Heart left ventricle (tissue), 16 donors: Measurements from ENCODE around the gene MCL1. TPM values are rescaled to one million over a fixed set of nuclear protein-coding genes. Genes with fewer than 3 reads are reported as not detected.
"Not testable (repeated sequence)": the region's sequence is repeated elsewhere in the genome, so short reads cannot be mapped to it uniquely, and the experiment has no call there.

Experiments
- ATAC-seq, 4 donors: fragments of 200-7000 bp; cut with Tn5 transposase; one replicate each; pipeline ENCODE4 v1.9.1; 2020 to 2022; ENCODE audit warnings: moderate library complexity in 4 of 4, mild to moderate bottlenecking in 3 of 4, moderate number of reproducible peaks in 1 of 4
- DNase-seq, 5 donors: peaks; one replicate each; pipeline ENCODE4 v3.0.0-alpha.2; 2020
- H3K27ac ChIP-seq, 12 donors: fragments of 200-600 bp; sonication (generic) in 4 of 12; one replicate each; pipeline versions ENCODE4 v1.5.0 to v1.8.0; 2016 to 2022; ENCODE audit warnings: mild to moderate bottlenecking in 2 of 12
- H3K27me3 ChIP-seq, 9 donors: fragments of 200-600 bp; sonication (generic) in 2 of 9; one replicate each; pipeline versions ENCODE4 v1.5.1 to v1.8.0; 2016 to 2022; ENCODE audit warnings: mild to moderate bottlenecking in 3 of 9
- H3K36me3 ChIP-seq, 9 donors: fragments of 200-600 bp; sonication (generic) in 2 of 9; one replicate each; pipeline versions ENCODE4 v1.5.0 to v1.8.0; 2018 to 2022; ENCODE audit warnings: mild to moderate bottlenecking in 2 of 9
- H3K4me1 ChIP-seq, 12 donors: fragments of 200-600 bp; sonication (generic) in 4 of 12; one replicate each; pipeline versions ENCODE4 v1.5.0 to v1.8.0; 2016 to 2022; ENCODE audit warnings: mild to moderate bottlenecking in 3 of 12
- H3K4me3 ChIP-seq, 12 donors: fragments of 200-600 bp; sonication (generic) in 4 of 12; one replicate each; pipeline versions ENCODE4 v1.5.0 to v1.8.0; 2017 to 2022; ENCODE audit warnings: mild to moderate bottlenecking in 9 of 12, moderate library complexity in 4 of 12
- H3K9me3 ChIP-seq, 12 donors: fragments of 200-600 bp; sonication (generic) in 4 of 12; one replicate each; pipeline versions ENCODE4 v1.5.0 to v1.8.0; 2016 to 2022; ENCODE audit warnings: mild to moderate bottlenecking in 1 of 12
- POLR2A ChIP-seq, 2 donors: fragments of 450-650 bp; IDR thresholded peaks; one replicate each; pipeline ENCODE4 v1.6.1; 2017; ENCODE audit warnings: antibody characterized with exemption in 2 of 2, mild to moderate bottlenecking in 2 of 2, moderate library complexity in 2 of 2
- WGBS, 4 donors: extraction: QIAGEN DNeasy Blood & Tissue Kit in 2 of 4; methylation state at CpG; one replicate each; pipeline versions ENCODE4 v1.1.5 to v1.1.7; 2013 to 2018; 5-methylcytosine and 5-hydroxymethylcytosine counted together
- intact Hi-C, 10 donors: fragments of 100-400 bp; cut with DNase I; formaldehyde crosslinking; loops; one replicate each; pipeline versions ENCODE4 v1.11.1 to v1.14.2; 2022
- polyA plus RNA-seq, 2 donors: library from polyadenylated mRNA; stranded (reverse); fragments of 200-250 nt; gene quantifications; one replicate each; pipeline ENCODE4 v1.2.3, GENCODE V29; 2013
- total RNA-seq, 9 donors: library from RNA; depleted of rRNA in 2 of 9; stranded (reverse); fragments of >200 nt in 2 of 9; fragmentation: NEBNext Ultra II Directional in 3 of 9; extraction: Animal tissue kit (Norgen Biotek cat#: 25700) in 3 of 9; gene quantifications; one replicate each; pipeline versions ENCODE4 v1.1.0 to v1.2.4, GENCODE V29; 2016 to 2023
- TF ChIP-seq, protein P1 (sequence below), 12 donors: fragments of 200-600 bp; sonication (generic) in 4 of 12; IDR thresholded peaks; one replicate each; pipeline versions ENCODE4 v1.5.0 to v1.8.0; 2018 to 2022; ENCODE audit warnings: antibody characterized with exemption in 12 of 12, mild to moderate bottlenecking in 5 of 12
- donor health status: ischemic (EF 13 %, LVEDD 7.1; RV severe dilation, severe dysfunction).
- donor health status: healthy with polysubstance abuse.
- donor health status: DM: no; HTN: yes; CAD: no.
- donor health status: DM: no; HTN: no; CAD: no.
- donor health status: ischemic (EF 25% LVEDD 6.9; RV normal size, moderate dysfunction).
- donor health status: ischemic (EF 25% LVEDD 5.7; RV mildly dilated, moderate dysfunction).
- donor health status: healthy.
- donor health status: DM: yes; HTN: yes; CAD: no.
- donor health status: ischemic (EF 35%, LVEDD 5.7; RV mildly dilated, moderate dysfunction).
- donor health status: nonischemic (EF 11% LVEDD 7.7; RV severe dilation, severe dysfunction).
- donor health status: DM: yes; HTN: yes; CAD: no.
- donor health status: PGD.
- donor health status: ischemic (EF 29% LVEDD 5.4; RV normal size, mild dysfunction).
- donor health status: nonischemic (EF 23%, LVEDD 6.1; RV moderate dilation, normal function).

Gene MCL1
- total and polyA plus RNA-seq, 11 donors, result 57.1 to 180 (median 104) TPM

DNA sequence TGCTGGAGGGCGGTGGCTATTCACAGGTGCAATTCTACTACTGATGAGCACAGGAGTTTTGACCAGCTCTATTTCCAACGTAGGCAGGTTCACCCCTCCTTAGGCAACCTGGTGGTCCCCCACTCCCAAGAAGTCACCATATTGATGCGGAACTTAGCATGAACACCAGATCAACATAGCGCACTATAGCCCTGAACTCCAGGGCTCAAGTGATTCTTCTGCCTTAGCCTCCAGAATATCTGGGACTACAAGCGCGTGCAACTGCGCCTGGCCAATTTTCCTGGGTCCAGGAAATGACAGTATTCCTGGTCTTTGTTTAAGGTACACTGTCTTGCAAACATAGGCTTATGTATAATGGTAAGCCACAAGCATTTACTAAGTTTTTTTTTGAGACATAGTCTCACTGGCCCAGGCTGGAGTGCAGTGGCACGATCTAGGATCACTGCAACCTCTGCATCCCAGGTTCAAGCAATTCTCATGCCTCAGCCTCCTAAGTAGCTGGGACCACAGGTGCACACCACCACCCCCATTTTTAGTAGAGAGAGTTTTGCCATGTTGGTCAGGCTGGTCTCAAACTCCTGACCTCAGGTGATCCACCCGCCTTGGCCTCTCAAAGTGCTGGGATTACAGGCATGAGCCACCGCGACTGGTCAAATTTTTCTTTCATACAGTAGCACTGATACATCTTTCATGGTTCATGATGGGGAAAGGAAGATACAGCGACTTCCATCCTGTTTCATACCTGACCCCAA is 12.6 kb downstream of the MCL1 start:
- DNase-seq (no peak), ATAC-seq (no peak)
- TF ChIP-seq POLR2A (IDR thresholded peaks at IDR 0.05), result no peak
- TF ChIP-seq, protein P1, sequence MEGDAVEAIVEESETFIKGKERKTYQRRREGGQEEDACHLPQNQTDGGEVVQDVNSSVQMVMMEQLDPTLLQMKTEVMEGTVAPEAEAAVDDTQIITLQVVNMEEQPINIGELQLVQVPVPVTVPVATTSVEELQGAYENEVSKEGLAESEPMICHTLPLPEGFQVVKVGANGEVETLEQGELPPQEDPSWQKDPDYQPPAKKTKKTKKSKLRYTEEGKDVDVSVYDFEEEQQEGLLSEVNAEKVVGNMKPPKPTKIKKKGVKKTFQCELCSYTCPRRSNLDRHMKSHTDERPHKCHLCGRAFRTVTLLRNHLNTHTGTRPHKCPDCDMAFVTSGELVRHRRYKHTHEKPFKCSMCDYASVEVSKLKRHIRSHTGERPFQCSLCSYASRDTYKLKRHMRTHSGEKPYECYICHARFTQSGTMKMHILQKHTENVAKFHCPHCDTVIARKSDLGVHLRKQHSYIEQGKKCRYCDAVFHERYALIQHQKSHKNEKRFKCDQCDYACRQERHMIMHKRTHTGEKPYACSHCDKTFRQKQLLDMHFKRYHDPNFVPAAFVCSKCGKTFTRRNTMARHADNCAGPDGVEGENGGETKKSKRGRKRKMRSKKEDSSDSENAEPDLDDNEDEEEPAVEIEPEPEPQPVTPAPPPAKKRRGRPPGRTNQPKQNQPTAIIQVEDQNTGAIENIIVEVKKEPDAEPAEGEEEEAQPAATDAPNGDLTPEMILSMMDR (IDR thresholded peaks at IDR 0.05), result no peak
- H3K4me1 ChIP-seq, result peaks cover 38 to 100% (median 95%) of the 10 kb centered on the region in 12 donors
- peak overlapping the region; percentile 94 to 100 (median 100) for H3K27ac ChIP-seq
- no peaks in the 10 kb centered on the region for H3K27me3 ChIP-seq
- H3K9me3 ChIP-seq, result no peaks in the 10 kb centered on the region
- H3K36me3 ChIP-seq, result peaks cover 0 to 22% (median 17%) of the 10 kb centered on the region in 9 donors
- H3K4me3 ChIP-seq, result peak overlapping the region in 9 of 12 donors; percentile 23 to 50 (median 33)
- WGBS, 4 donors, result 72 to 83% (median 79%) methylated on average over 12 of the region's 12 CpGs
- intact Hi-C loops, result loop anchor here in 1 of 10 donors (10.0 kb wide), 2 partner anchors 128 to 202 kb away; partner anchors contain the start of genes GOLPH3L and RPRD2

GRCh38 chr1:150565240-150565991 is 14.0 kb downstream of the MCL1 start:
- not testable (repeated sequence) for ATAC-seq, H3K36me3 ChIP-seq, DNase-seq, H3K27me3 ChIP-seq, H3K9me3 ChIP-seq
- WGBS, 4 donors, result 71 to 83% (median 78%) methylated on average over 14 of the region's 14 CpGs
- Histone ChIP-seq H3K4me1 (peaks cover 39 to 97% (median 86%) of the 10 kb centered on the region in 12 donors), H3K27ac (peak overlapping the region; percentile 94 to 100 (median 100)), H3K4me3 (peak overlapping the region in 1 of 12 donors; percentile 12)
- intact Hi-C loops, result loop anchor here in 1 of 10 donors (10.0 kb wide), 2 partner anchors 129 to 201 kb away; partner anchors contain the start of genes GOLPH3L and RPRD2

GRCh38 chr1:150564051-150564991 is 15.1 kb downstream of the MCL1 start:
- peak in 1 of 5 donors; percentile 43 for DNase-seq
- H3K4me3 ChIP-seq, result peak overlapping the region in 1 of 12 donors; percentile 16
- 71 to 77% (median 76%) methylated on average over 5 of the region's 5 CpGs for WGBS, 4 donors

More at GRCh38 chr1:150564051-150564991, 15.1 kb downstream of the MCL1 start:
- no peaks in the 10 kb centered on the region for H3K27me3 ChIP-seq
- no peaks in the 10 kb centered on the region for H3K9me3 ChIP-seq
- H3K36me3 ChIP-seq, result peaks cover 0 to under 1% (median 0%) of the 10 kb centered on the region in 9 donors
- H3K4me1 ChIP-seq, result peaks cover 39 to 97% (median 86%) of the 10 kb centered on the region in 12 donors
- H3K27ac ChIP-seq, result peak overlapping the region; percentile 94 to 100 (median 100)
- TF ChIP-seq POLR2A (IDR thresholded peaks at IDR 0.05), result no peak
- TF ChIP-seq, protein P1 (IDR thresholded peaks at IDR 0.05), result no peak
- ATAC-seq, result no peak
- intact Hi-C loops, result loop anchor here in 4 of 10 donors (5.0 to 10.0 kb wide), 5 partner anchors 58 to 363 kb away; partner anchors contain the start of genes GOLPH3L (in 3 of the 4), RPRD2 (in 1 of the 4) and SETDB1 (in 1 of the 4)
